SK-N-SH (cell line): ENCODE measurements around the gene UQCR10.

Experiments
- CTCF ChIP-seq: fragments of 200-600 bp; sonication (generic); IDR thresholded peaks from 2 replicates; pipeline ENCODE4 v1.6.1; 2017; ENCODE audit warnings: antibody characterized with exemption, mild to moderate bottlenecking, moderate library complexity
- EP300 ChIP-seq, 2 experiments: IDR thresholded peaks; 2 replicates each; pipeline versions ENCODE4 v1.4.0 to v1.6.1; 2012; ENCODE audit warnings: borderline replicate concordance in 1 of 2, low read depth in 1 of 2, low read length in 1 of 2
- GABPA ChIP-seq: IDR thresholded peaks from 2 replicates; pipeline ENCODE4 v1.4.0; 2012; ENCODE audit warnings: low read depth, mild to moderate bottlenecking
- GATA2 ChIP-seq: sonication (generic); formaldehyde crosslinking; IDR thresholded peaks from 2 replicates; pipeline ENCODE4 v1.5.0; 2020; ENCODE audit warnings: mild to moderate bottlenecking, missing genetic modification reagents
- MXI1 ChIP-seq: IDR thresholded peaks from 2 replicates; pipeline ENCODE4 v1.6.1; 2012; ENCODE audit warnings: mild to moderate bottlenecking, low read depth, low read length, improper control_type of control experiment
- YY1 ChIP-seq: IDR thresholded peaks from 2 replicates; pipeline ENCODE4 v1.4.0; 2012; ENCODE audit warnings: low read depth, mild to moderate bottlenecking
- TF ChIP-seq, protein P1 (sequence below): IDR thresholded peaks from 2 replicates; pipeline ENCODE4 v1.4.0; 2012; ENCODE audit warnings: low read depth

GRCh38 chr22:29751669-29752068, 15.5 kb upstream of the UQCR10 start:
- TF ChIP-seq MXI1 (no peak), CTCF (no peak), YY1 (no peak), EP300 (IDR thresholded peaks at IDR 0.05; ENCODE audit: borderline replicate concordance in 1 of 2, low read depth in 1 of 2, low read length in 1 of 2) (no peak), GATA2 (CRISPR knock-in tag) (no peak), GABPA (no peak)
- TF ChIP-seq, protein P1, sequence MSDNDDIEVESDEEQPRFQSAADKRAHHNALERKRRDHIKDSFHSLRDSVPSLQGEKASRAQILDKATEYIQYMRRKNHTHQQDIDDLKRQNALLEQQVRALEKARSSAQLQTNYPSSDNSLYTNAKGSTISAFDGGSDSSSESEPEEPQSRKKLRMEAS: no peak
